Endothelial cell of umbilical vein (primary cell): ENCODE measurements around the gene NFKB2. TPM values are rescaled to one million over a fixed set of nuclear protein-coding genes. Genes with fewer than 3 reads are reported as not detected.

ENCODE experiments used
- BruUV-seq: library from RNA; stranded (reverse); fragments of 400-500 nt; replicated peaks from 2 replicates; lab custom pipeline; 2021; lab: Mats Ljungman, UMichigan
- CTCF ChIA-PET: fragments of 300-600, 350-600 bp; sonication (Branson Sonifier 250); formaldehyde crosslinking; loops from one replicate; lab custom pipeline; 2021; ENCODE audit warnings: antibody characterized with exemption, inconsistent platforms; lab: Charles Lee
- POLR2A ChIA-PET: fragments of 300-600, 350-600 bp; sonication (Branson Sonifier 250); formaldehyde crosslinking; loops from one replicate; lab custom pipeline; 2021; ENCODE audit warnings: antibody characterized with exemption, inconsistent platforms; lab: Charles Lee
- DNase-seq: peaks from one replicate; pipeline ENCODE4 v3.0.0-alpha.2; 2011; ENCODE audit warnings: low read depth, low spot score
- FAIRE-seq: peaks from 2 replicates; lab custom pipeline; 2011; peaks lifted over from hg19 to GRCh38; lab: Jason Lieb, UNC
- H2AFZ ChIP-seq: 2 replicates; pipeline ENCODE4 v1.6.0; 2012; ENCODE audit warnings: low read depth, low read length, control low read depth, inconsistent platforms
- H3K27ac ChIP-seq: 2 replicates; pipeline ENCODE4 v1.5.1; 2011; ENCODE audit warnings: low read depth, mild to moderate bottlenecking, control low read depth, low read length, moderate library complexity; ENCODE audit not compliant: insufficient read depth
- H3K27me3 ChIP-seq, 2 experiments: 2 replicates each; pipeline versions ENCODE4 v1.6.0 to v1.6.1; 2011; ENCODE audit warnings: low read length in 2 of 2, mixed read lengths in 1 of 2; ENCODE audit not compliant: control insufficient read depth in 2 of 2, insufficient read depth in 2 of 2
- H3K36me3 ChIP-seq, 2 experiments: 2 replicates in 1 of 2; 3 replicates in 1 of 2; pipeline ENCODE4 v1.5.1; 2011; ENCODE audit warnings: low read length in 2 of 2, mild to moderate bottlenecking in 1 of 2, moderate library complexity in 1 of 2; ENCODE audit not compliant: control insufficient read depth in 2 of 2, insufficient read depth in 2 of 2; ENCODE audit errors: extremely low read depth in 1 of 2
- H3K4me1 ChIP-seq: 3 replicates; pipeline ENCODE4 v1.5.1; 2011; ENCODE audit warnings: mild to moderate bottlenecking, low read length; ENCODE audit not compliant: control insufficient read depth, insufficient read depth; ENCODE audit errors: extremely low read depth
- H3K4me2 ChIP-seq: 2 replicates; pipeline ENCODE4 v1.6.1; 2011; ENCODE audit warnings: low read length, control low read depth, mixed read lengths; ENCODE audit not compliant: insufficient read depth
- H3K4me3 ChIP-seq, 3 experiments: fragments of 200-600 bp in 1 of 3; sonication (generic), shearing (Covaris generic) in 1 of 3; replicated peaks in 1 of 3; 2 replicates each; pipeline ENCODE4 v1.5.1; 2011 to 2016; ENCODE audit warnings: control low read depth in 3 of 3, low read length in 3 of 3, mild to moderate bottlenecking in 2 of 3, inconsistent platforms in 1 of 3, low read depth in 1 of 3, moderate library complexity in 1 of 3; ENCODE audit not compliant: insufficient read depth in 1 of 3
- H3K79me2 ChIP-seq: 2 replicates; pipeline ENCODE4 v1.6.0; 2012; ENCODE audit warnings: low read length, inconsistent platforms; ENCODE audit not compliant: control insufficient read depth, insufficient read depth
- H3K9ac ChIP-seq: replicated peaks from 2 replicates; pipeline ENCODE3; 2011; ENCODE audit warnings: low read length, control low read depth; ENCODE audit not compliant: insufficient read depth; ENCODE audit errors: extremely low read depth
- H3K9me1 ChIP-seq: replicated peaks from 3 replicates; pipeline ENCODE4 v1.6.0; 2011; ENCODE audit warnings: mild to moderate bottlenecking, low read length; ENCODE audit not compliant: control insufficient read depth, insufficient read depth; ENCODE audit errors: extremely low read depth
- H3K9me3 ChIP-seq: replicated peaks from 2 replicates; pipeline ENCODE4 v1.5.1; 2012; ENCODE audit warnings: low read length, inconsistent platforms; ENCODE audit not compliant: control insufficient read depth, insufficient read depth
- H4K20me1 ChIP-seq: replicated peaks from 2 replicates; pipeline ENCODE3; 2011; ENCODE audit warnings: mild to moderate bottlenecking, low read length; ENCODE audit not compliant: control insufficient read depth, insufficient read depth; ENCODE audit errors: extremely low read depth
- EZH2 ChIP-seq: IDR thresholded peaks from 2 replicates; pipeline ENCODE4 v1.6.1; 2012; ENCODE audit warnings: borderline replicate concordance, low read depth, mild to moderate bottlenecking, moderate library complexity, low read length, inconsistent platforms; ENCODE audit not compliant: severe bottlenecking
- FOS ChIP-seq: IDR thresholded peaks from 2 replicates; pipeline ENCODE4 v1.6.1; 2011; ENCODE audit warnings: mild to moderate bottlenecking, low read length, moderate library complexity, borderline replicate concordance; ENCODE audit not compliant: insufficient read depth
- GATA2 ChIP-seq: IDR thresholded peaks from 2 replicates; pipeline ENCODE4 v1.7.0; 2011; ENCODE audit warnings: low read depth, mild to moderate bottlenecking, moderate library complexity, mixed read lengths, low read length; ENCODE audit not compliant: insufficient read length, insufficient read depth
- JUN ChIP-seq: IDR thresholded peaks from 2 replicates; pipeline ENCODE4 v1.6.1; 2011; ENCODE audit warnings: borderline replicate concordance, low read depth; ENCODE audit not compliant: insufficient read length, insufficient read depth
- MAX ChIP-seq: IDR thresholded peaks from 2 replicates; pipeline ENCODE4 v1.6.1; 2011; ENCODE audit not compliant: insufficient read depth, insufficient read length
- MYC ChIP-seq: IDR thresholded peaks from one replicate; pipeline ENCODE4 v1.6.1; 2011; ENCODE audit warnings: mild to moderate bottlenecking, low read depth, low read length
- POLR2A ChIP-seq: IDR thresholded peaks from 2 replicates; pipeline ENCODE4 v1.6.1; 2012; ENCODE audit warnings: low read depth, mild to moderate bottlenecking, control low read depth, low read length
- POLR2AphosphoS5 ChIP-seq: IDR thresholded peaks from 2 replicates; pipeline ENCODE4 v1.6.1; 2012; ENCODE audit warnings: low read depth, mild to moderate bottlenecking, control low read depth, low read length, moderate library complexity; ENCODE audit not compliant: insufficient read depth
- dilution Hi-C: fragments of 300-500 bp; cut with MboI; formaldehyde crosslinking; loops from one replicate; pipeline ENCODE4 v1.15.0; 2019; ENCODE audit warnings: low sequenced_read_pairs; ENCODE audit not compliant: extremely low pct_ligation_motif_present
- intact Hi-C: fragments of 100-400 bp; cut with micrococcal nuclease; formaldehyde crosslinking; loops from one replicate; pipeline ENCODE4 v1.10.0; 2022
- polyA plus RNA-seq, 4 experiments: library from polyadenylated mRNA; depleted of rRNA in 3 of 4; stranded (reverse) in 3 of 4; unstranded in 1 of 4; fragments of >200 nt; gene quantifications; 2 replicates each; pipeline versions ENCODE4 v1.2.1 to v1.2.3, GENCODE V29; 2011 to 2012; ENCODE audit warnings: missing spikeins in 1 of 4
- total RNA-seq: library from RNA; stranded (reverse); gene quantifications from 2 replicates; pipeline ENCODE4 v1.2.3, GENCODE V29; 2021
- TF ChIP-seq, protein P1 (sequence below), 2 donors: IDR thresholded peaks; 1 replicate in 1 of 2; 2 replicates in 1 of 2; pipeline ENCODE4 v1.5.1; 2011; ENCODE audit warnings: low read length in 2 of 2, mild to moderate bottlenecking in 2 of 2, moderate library complexity in 2 of 2, control low read depth in 1 of 2, inconsistent platforms in 1 of 2, low read depth in 1 of 2; ENCODE audit not compliant: insufficient read depth in 1 of 2; ENCODE audit errors: extremely low read depth in 1 of 2

Gene NFKB2
- total and polyA plus RNA-seq, 2 donors (not counting 3 experiments of a cell fraction or from before 2014, with no cell fraction given): 21.0 to 25.6 TPM

DNA sequence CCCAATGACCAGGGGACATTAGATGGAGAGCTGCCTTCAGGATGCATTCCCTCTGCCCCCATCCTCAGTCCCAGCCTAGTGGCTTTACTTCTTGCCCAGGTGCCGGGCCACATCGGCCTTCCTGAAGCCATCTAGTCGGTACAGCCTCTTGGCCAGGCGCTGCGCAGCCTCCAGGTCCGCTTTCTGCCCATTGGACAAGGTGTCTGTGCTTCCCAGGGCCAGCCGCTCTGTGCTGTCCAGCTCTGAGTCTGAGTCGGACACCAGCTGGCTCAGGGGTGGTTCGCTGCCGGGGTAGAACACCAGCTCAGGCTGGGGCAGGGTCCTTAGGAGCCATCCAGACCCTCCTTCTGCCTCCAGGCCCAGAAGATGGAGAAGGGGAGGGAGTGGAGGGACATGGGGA, 16.8 kb downstream of the NFKB2 start:
- Histone ChIP-seq H3K9me1 (no peaks in the 10 kb centered on the region), H2AFZ (no peak overlapping the region), H3K4me1 (no peaks in the 10 kb centered on the region), H3K79me2 (no peaks in the 10 kb centered on the region), H3K27me3 (peaks cover 40 to 52% of the 10 kb centered on the region in 2 experiments), H3K4me3 (no peak overlapping the region), H3K27ac (no peak overlapping the region), H3K9me3 (no peaks in the 10 kb centered on the region), H3K36me3 (no peaks in the 10 kb centered on the region), H3K9ac (no peak overlapping the region), H3K4me2 (no peak overlapping the region), H4K20me1 (no peaks in the 10 kb centered on the region)
- dilution Hi-C loops (no loop called here), intact Hi-C loops (no loop called here)
- ChIA-PET CTCF (interaction anchor here (0.9 to 2.4 kb wide), 3 partner anchors 9 to 17 kb away, joined by 3 to 8 read pairs (median 3); partner anchors contain the start of gene NFKB2), POLR2A (no interaction called here)
- no peak for FAIRE-seq
- no TSS peak for BruUV-seq
- TF ChIP-seq POLR2A (no peak), EZH2 (no peak), MYC (no peak), POLR2AphosphoS5 (no peak), FOS (no peak), MAX (no peak), GATA2 (no peak), JUN (no peak)
- TF ChIP-seq, protein P1, sequence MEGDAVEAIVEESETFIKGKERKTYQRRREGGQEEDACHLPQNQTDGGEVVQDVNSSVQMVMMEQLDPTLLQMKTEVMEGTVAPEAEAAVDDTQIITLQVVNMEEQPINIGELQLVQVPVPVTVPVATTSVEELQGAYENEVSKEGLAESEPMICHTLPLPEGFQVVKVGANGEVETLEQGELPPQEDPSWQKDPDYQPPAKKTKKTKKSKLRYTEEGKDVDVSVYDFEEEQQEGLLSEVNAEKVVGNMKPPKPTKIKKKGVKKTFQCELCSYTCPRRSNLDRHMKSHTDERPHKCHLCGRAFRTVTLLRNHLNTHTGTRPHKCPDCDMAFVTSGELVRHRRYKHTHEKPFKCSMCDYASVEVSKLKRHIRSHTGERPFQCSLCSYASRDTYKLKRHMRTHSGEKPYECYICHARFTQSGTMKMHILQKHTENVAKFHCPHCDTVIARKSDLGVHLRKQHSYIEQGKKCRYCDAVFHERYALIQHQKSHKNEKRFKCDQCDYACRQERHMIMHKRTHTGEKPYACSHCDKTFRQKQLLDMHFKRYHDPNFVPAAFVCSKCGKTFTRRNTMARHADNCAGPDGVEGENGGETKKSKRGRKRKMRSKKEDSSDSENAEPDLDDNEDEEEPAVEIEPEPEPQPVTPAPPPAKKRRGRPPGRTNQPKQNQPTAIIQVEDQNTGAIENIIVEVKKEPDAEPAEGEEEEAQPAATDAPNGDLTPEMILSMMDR (IDR thresholded peaks at IDR 0.05; ENCODE audit: extremely low read depth in 1 of 2, insufficient read depth in 1 of 2, low read depth in 1 of 2, low read length in 2 of 2): no peak
- DNase-seq: no peak
